ENCODE data around the gene GRM8.

The GRM8 gene

DNA sequence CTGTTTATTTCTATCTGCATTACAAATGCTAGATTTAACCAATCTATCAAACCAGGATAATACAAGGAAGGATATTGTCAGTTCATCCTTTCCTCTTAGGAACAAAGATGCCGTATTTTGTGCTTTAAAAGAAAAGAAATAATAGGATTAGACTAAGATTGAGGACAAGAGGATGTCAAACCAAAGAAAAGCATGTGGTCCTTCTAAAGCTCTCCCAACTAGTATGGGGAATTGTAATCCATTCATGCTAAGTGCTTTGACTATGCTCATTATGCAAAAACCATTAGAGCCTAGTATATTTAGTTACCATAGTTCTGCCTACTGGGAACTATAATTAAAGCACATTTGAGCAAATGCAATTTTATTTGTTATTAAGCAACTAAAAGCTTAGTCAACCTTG lies 280.2 kb downstream of the GRM8 start:
- no peak overlapping the region for H3K4me3 ChIP-seq (ENCODE audit: insufficient read length, low read depth)
- no peaks in the 10 kb centered on the region for H3K27me3 ChIP-seq (ENCODE audit: insufficient read depth, insufficient read length)
- H3K36me3 ChIP-seq (ENCODE audit: insufficient read depth, insufficient read length, low read length) = no peaks in the 10 kb centered on the region
- H3K9me3 ChIP-seq (ENCODE audit: insufficient read depth, low read length) = no peaks in the 10 kb centered on the region
- H3K4me1 ChIP-seq (ENCODE audit: insufficient read depth, insufficient read length) = no peaks in the 10 kb centered on the region
- no peak overlapping the region for H3K9ac ChIP-seq (ENCODE audit: insufficient read length, low read depth)
- TF ChIP-seq YY1 (IDR thresholded peaks at IDR 0.05; ENCODE audit: insufficient read depth, insufficient read length) (no peak), ZNF274 (IDR thresholded peaks at IDR 0.05; ENCODE audit: low read depth, low read length) (no peak), SUZ12 (IDR thresholded peaks at IDR 0.05; ENCODE audit: extremely low read depth, insufficient read depth, insufficient read length) (no peak)
- DNase-seq (ENCODE audit: low read depth, low spot score) = no peak

DNA sequence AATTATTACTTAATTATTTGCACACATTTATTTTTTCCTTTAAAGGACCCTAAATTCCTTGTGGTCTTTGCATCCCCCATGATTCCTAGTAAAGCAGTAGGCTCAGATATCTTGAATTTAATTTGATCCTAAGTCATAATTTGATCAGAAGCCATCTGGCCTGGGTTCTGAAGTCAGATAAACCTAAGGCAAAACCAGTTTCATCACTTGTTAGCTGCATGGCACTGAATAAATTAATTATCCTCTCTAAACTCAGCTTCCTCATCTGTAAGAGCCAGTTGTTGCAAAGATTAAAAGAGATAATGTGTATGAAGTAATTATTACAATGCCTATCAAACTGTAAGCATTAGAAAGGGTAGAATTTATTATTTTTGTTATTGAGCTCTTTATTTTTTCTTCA lies 293.1 kb downstream of the GRM8 start:
- H3K4me1 ChIP-seq (ENCODE audit: insufficient read depth, insufficient read length) = no peaks in the 10 kb centered on the region
- H3K9me3 ChIP-seq (ENCODE audit: insufficient read depth, low read length) = no peaks in the 10 kb centered on the region
- no peak overlapping the region for H3K9ac ChIP-seq (ENCODE audit: insufficient read length, low read depth)
- H3K36me3 ChIP-seq (ENCODE audit: insufficient read depth, insufficient read length, low read length) = no peaks in the 10 kb centered on the region
- H3K27me3 ChIP-seq (ENCODE audit: insufficient read depth, insufficient read length) = no peaks in the 10 kb centered on the region
- no peak for TF ChIP-seq SUZ12 (IDR thresholded peaks at IDR 0.05; ENCODE audit: extremely low read depth, insufficient read depth, insufficient read length)
- TF ChIP-seq YY1 (IDR thresholded peaks at IDR 0.05; ENCODE audit: insufficient read depth, insufficient read length) = no peak
- no peak for DNase-seq (ENCODE audit: low read depth, low spot score)
- H3K4me3 ChIP-seq (ENCODE audit: insufficient read length, low read depth) = no peak overlapping the region

DNA sequence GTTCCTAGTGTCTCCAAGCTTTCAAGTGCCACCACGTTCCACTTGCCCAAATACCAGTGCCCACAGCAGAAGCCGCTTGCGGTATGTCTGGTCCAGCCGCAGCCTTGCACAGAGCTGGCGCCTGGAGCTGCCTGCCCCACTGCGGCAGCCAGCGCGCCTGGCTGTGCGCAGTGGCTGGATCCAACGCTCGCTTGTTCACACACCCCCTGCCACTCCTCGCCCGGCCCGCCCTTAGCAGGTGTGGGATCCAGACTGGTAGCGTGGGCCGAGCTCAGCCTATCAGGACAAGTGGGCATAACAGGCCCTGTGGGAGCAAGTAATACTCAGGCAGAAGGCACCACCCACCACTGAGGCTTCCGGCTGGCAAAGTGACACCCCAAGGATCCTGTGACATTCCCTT lies 294.4 kb downstream of the GRM8 start:
- Histone ChIP-seq H3K27me3 (ENCODE audit: insufficient read depth, insufficient read length) (no peaks in the 10 kb centered on the region), H3K4me3 (ENCODE audit: insufficient read length, low read depth) (no peak overlapping the region), H3K36me3 (ENCODE audit: insufficient read depth, insufficient read length, low read length) (no peaks in the 10 kb centered on the region), H3K9ac (ENCODE audit: insufficient read length, low read depth) (no peak overlapping the region), H3K4me1 (ENCODE audit: insufficient read depth, insufficient read length) (no peaks in the 10 kb centered on the region), H3K9me3 (ENCODE audit: insufficient read depth, low read length) (no peaks in the 10 kb centered on the region)
- no peak for DNase-seq (ENCODE audit: low read depth, low spot score)
- no peak for TF ChIP-seq ZNF274 (IDR thresholded peaks at IDR 0.05; ENCODE audit: low read depth, low read length)
- no peak for TF ChIP-seq SUZ12 (IDR thresholded peaks at IDR 0.05; ENCODE audit: extremely low read depth, insufficient read depth, insufficient read length)
- TF ChIP-seq YY1 (IDR thresholded peaks at IDR 0.05; ENCODE audit: insufficient read depth, insufficient read length) = no peak

DNA sequence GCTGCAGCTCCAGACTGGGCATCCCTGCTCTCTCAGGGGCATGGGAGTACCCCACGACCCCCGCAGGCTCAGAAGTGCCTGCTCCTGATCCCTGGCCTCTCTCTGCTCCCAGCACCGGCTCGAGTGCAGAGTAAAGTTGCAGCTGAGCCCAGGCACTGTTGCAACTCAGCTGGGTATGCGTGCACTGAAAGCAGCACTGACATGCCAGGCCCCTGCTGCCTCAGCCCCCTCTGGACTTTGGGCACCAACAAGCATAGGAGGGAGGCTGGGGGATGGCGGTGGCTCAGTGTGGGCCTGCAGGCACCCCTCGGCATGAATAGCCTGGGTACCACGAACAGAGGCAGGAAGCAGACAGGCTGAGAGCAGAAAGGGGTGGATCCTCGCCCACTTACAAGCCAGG lies 295.3 kb downstream of the GRM8 start:
- TF ChIP-seq YY1 (IDR thresholded peaks at IDR 0.05; ENCODE audit: insufficient read depth, insufficient read length) = no peak
- Histone ChIP-seq H3K4me1 (ENCODE audit: insufficient read depth, insufficient read length) (no peaks in the 10 kb centered on the region), H3K36me3 (ENCODE audit: insufficient read depth, insufficient read length, low read length) (no peaks in the 10 kb centered on the region), H3K9me3 (ENCODE audit: insufficient read depth, low read length) (no peaks in the 10 kb centered on the region), H3K4me3 (ENCODE audit: insufficient read length, low read depth) (no peak overlapping the region), H3K27me3 (ENCODE audit: insufficient read depth, insufficient read length) (no peaks in the 10 kb centered on the region), H3K9ac (ENCODE audit: insufficient read length, low read depth) (no peak overlapping the region)
- DNase-seq (ENCODE audit: low read depth, low spot score) = no peak

DNA sequence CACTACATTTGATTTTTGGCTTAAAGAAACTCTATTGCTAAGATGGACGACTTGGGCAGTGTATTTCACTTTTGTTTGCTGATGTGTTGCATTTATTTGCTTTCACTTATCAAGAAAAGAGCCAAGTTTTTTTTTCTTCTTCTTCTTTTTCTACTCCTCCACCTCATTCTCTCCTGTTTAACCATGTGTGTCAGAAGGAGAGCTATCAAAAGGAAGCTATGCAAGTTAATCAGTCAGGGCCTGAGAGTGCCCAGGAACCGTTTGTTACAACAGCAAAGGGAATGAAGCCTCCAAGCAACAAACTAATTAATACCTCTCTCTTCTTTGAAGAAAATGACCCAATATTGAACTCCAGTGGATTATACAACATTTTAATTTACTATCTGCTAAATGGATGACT lies 299.3 kb downstream of the GRM8 start:
- TF ChIP-seq ZNF274 (IDR thresholded peaks at IDR 0.05; ENCODE audit: low read depth, low read length) (no peak), SUZ12 (IDR thresholded peaks at IDR 0.05; ENCODE audit: extremely low read depth, insufficient read depth, insufficient read length) (no peak), YY1 (IDR thresholded peaks at IDR 0.05; ENCODE audit: insufficient read depth, insufficient read length) (no peak)
- no peak overlapping the region for H3K9ac ChIP-seq (ENCODE audit: insufficient read length, low read depth)
- no peak overlapping the region for H3K4me3 ChIP-seq (ENCODE audit: insufficient read length, low read depth)

GRCh38 chr7:126948664-126949063 lies 304.1 kb downstream of the GRM8 start:
- Histone ChIP-seq H3K4me1 (ENCODE audit: insufficient read depth, insufficient read length) (no peaks in the 10 kb centered on the region), H3K9ac (ENCODE audit: insufficient read length, low read depth) (no peak overlapping the region)
- no peak for TF ChIP-seq ZNF274 (IDR thresholded peaks at IDR 0.05; ENCODE audit: low read depth, low read length)

More for the DNA sequence above, 299.3 kb downstream of the GRM8 start:
- no peaks in the 10 kb centered on the region for H3K27me3 ChIP-seq (ENCODE audit: insufficient read depth, insufficient read length)
- H3K36me3 ChIP-seq (ENCODE audit: insufficient read depth, insufficient read length, low read length) = no peaks in the 10 kb centered on the region
- H3K4me1 ChIP-seq (ENCODE audit: insufficient read depth, insufficient read length) = no peaks in the 10 kb centered on the region
- H3K9me3 ChIP-seq (ENCODE audit: insufficient read depth, low read length) = no peaks in the 10 kb centered on the region
- DNase-seq (ENCODE audit: low read depth, low spot score) = no peak

GRCh38 chr7:126940723-126941307 lies 311.9 kb downstream of the GRM8 start:
- TF ChIP-seq SUZ12 (IDR thresholded peaks at IDR 0.05; ENCODE audit: extremely low read depth, insufficient read depth, insufficient read length) (no peak), YY1 (IDR thresholded peaks at IDR 0.05; ENCODE audit: insufficient read depth, insufficient read length) (no peak), ZNF274 (IDR thresholded peaks at IDR 0.05; ENCODE audit: low read depth, low read length) (no peak)
- no peaks in the 10 kb centered on the region for H3K9me3 ChIP-seq (ENCODE audit: insufficient read depth, low read length)
- DNase-seq (ENCODE audit: low read depth, low spot score) = no peak
- no peaks in the 10 kb centered on the region for H3K4me1 ChIP-seq (ENCODE audit: insufficient read depth, insufficient read length)
- no peak overlapping the region for H3K9ac ChIP-seq (ENCODE audit: insufficient read length, low read depth)
- no peaks in the 10 kb centered on the region for H3K27me3 ChIP-seq (ENCODE audit: insufficient read depth, insufficient read length)
- no peak overlapping the region for H3K4me3 ChIP-seq (ENCODE audit: insufficient read length, low read depth)
- no peaks in the 10 kb centered on the region for H3K36me3 ChIP-seq (ENCODE audit: insufficient read depth, insufficient read length, low read length)

More at GRCh38 chr7:126948664-126949063, 304.1 kb downstream of the GRM8 start:
- DNase-seq (ENCODE audit: low read depth, low spot score) = no peak
- H3K4me3 ChIP-seq (ENCODE audit: insufficient read length, low read depth) = no peak overlapping the region
- H3K9me3 ChIP-seq (ENCODE audit: insufficient read depth, low read length) = no peaks in the 10 kb centered on the region
- H3K36me3 ChIP-seq (ENCODE audit: insufficient read depth, insufficient read length, low read length) = no peaks in the 10 kb centered on the region
- H3K27me3 ChIP-seq (ENCODE audit: insufficient read depth, insufficient read length) = no peaks in the 10 kb centered on the region

- H3K4me3 ChIP-seq (ENCODE audit: insufficient read length, low read depth) = no peak overlapping the region
- no peak for TF ChIP-seq SUZ12 (IDR thresholded peaks at IDR 0.05; ENCODE audit: extremely low read depth, insufficient read depth, insufficient read length)
- no peak for TF ChIP-seq YY1 (IDR thresholded peaks at IDR 0.05; ENCODE audit: insufficient read depth, insufficient read length)
- no peaks in the 10 kb centered on the region for H3K4me1 ChIP-seq (ENCODE audit: insufficient read depth, insufficient read length)
- H3K27me3 ChIP-seq (ENCODE audit: insufficient read depth, insufficient read length) = no peaks in the 10 kb centered on the region
- H3K36me3 ChIP-seq (ENCODE audit: insufficient read depth, insufficient read length, low read length) = no peaks in the 10 kb centered on the region
- no peak overlapping the region for H3K9ac ChIP-seq (ENCODE audit: insufficient read length, low read depth)
- no peak for DNase-seq (ENCODE audit: low read depth, low spot score)
- H3K9me3 ChIP-seq (ENCODE audit: insufficient read depth, low read length) = no peaks in the 10 kb centered on the region
Measured at GRCh38 chr7:126937171-126937570, 315.6 kb downstream of the GRM8 start.
